ENCODE data around the gene ARMC7. TPM values are rescaled to one million over a fixed set of nuclear protein-coding genes. Genes with fewer than 3 reads are reported as not detected.

ARMC7 gene
- total RNA-seq, 4 donors from 2014 or later, result 4.1 to 27.0 (median 24.1) TPM

DNA sequence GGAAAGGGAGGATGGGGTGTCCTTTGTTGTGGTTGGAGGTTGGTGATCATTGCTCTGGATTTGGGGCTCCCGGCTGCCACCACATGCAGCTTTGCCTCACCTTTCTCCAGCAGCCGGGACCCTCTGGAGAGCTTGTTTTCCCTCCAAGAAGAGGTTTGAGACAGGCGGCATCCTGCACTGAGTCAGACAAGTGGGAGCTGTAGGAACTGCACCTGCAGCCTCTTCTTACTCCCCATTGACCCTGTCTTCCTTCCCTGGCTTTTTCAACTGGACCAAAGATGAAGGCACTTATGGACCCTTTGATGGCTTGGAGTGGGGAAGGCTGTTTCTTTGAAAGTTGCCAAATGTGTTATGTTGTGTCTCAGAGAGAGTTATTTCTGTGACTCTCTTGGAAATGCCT, 46.1 kb upstream of the ARMC7 start:
- Histone ChIP-seq H3K4me1 (peaks cover 0 to 6% (median 0%) of the 10 kb centered on the region in 4 donors), H3K4me3 (no peak overlapping the region), H3K36me3 (peaks cover 0 to 54% (median 0%) of the 10 kb centered on the region in 3 donors), H3K9me3 (no peaks in the 10 kb centered on the region), H3K27me3 (no peaks in the 10 kb centered on the region), H3K27ac (no peak overlapping the region)
- no peak for TF ChIP-seq POLR2A (IDR thresholded peaks at IDR 0.05)
- TF ChIP-seq, protein P1, sequence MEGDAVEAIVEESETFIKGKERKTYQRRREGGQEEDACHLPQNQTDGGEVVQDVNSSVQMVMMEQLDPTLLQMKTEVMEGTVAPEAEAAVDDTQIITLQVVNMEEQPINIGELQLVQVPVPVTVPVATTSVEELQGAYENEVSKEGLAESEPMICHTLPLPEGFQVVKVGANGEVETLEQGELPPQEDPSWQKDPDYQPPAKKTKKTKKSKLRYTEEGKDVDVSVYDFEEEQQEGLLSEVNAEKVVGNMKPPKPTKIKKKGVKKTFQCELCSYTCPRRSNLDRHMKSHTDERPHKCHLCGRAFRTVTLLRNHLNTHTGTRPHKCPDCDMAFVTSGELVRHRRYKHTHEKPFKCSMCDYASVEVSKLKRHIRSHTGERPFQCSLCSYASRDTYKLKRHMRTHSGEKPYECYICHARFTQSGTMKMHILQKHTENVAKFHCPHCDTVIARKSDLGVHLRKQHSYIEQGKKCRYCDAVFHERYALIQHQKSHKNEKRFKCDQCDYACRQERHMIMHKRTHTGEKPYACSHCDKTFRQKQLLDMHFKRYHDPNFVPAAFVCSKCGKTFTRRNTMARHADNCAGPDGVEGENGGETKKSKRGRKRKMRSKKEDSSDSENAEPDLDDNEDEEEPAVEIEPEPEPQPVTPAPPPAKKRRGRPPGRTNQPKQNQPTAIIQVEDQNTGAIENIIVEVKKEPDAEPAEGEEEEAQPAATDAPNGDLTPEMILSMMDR (IDR thresholded peaks at IDR 0.05), result no peak
- DNase-seq, result no peak

- peaks cover 0 to 54% (median 0%) of the 10 kb centered on the region in 3 donors for H3K36me3 ChIP-seq
- no peak for DNase-seq
- TF ChIP-seq, protein P1 (IDR thresholded peaks at IDR 0.05), result no peak
- no peak for TF ChIP-seq POLR2A (IDR thresholded peaks at IDR 0.05)
- no peaks in the 10 kb centered on the region for H3K27me3 ChIP-seq
- H3K4me3 ChIP-seq, result no peak overlapping the region
- no peaks in the 10 kb centered on the region for H3K9me3 ChIP-seq
- no peak overlapping the region for H3K27ac ChIP-seq
- H3K4me1 ChIP-seq, result peaks cover 0 to 6% (median 0%) of the 10 kb centered on the region in 4 donors
Measured at GRCh38 chr17:75064040-75064439, 45.7 kb upstream of the ARMC7 start.

DNA sequence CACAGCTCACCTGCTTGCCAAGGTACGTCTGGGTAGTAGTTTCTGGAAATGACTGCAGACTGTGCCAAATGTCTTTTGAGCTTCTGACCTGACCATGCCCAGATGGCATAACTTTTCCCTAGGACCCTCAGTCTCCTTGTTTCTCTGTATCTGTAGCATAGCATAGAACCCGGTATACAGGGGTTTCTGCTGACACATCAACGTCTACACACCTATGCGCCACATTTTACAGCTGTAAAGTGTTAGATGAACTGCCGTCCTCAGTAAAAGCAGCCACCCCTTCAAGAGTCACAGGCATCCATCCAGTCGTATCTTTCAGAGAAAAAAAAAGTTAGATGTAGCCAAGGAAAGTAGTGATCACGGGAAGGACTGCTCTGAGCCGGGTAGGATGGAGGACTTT, 45.3 kb upstream of the ARMC7 start:
- TF ChIP-seq POLR2A (IDR thresholded peaks at IDR 0.05), result no peak
- TF ChIP-seq, protein P1 (IDR thresholded peaks at IDR 0.05), result no peak
- Histone ChIP-seq H3K36me3 (peaks cover 0 to 51% (median 0%) of the 10 kb centered on the region in 3 donors), H3K27ac (no peak overlapping the region), H3K4me3 (no peak overlapping the region), H3K9me3 (no peaks in the 10 kb centered on the region), H3K27me3 (no peaks in the 10 kb centered on the region), H3K4me1 (peaks cover 0 to 4% (median 0%) of the 10 kb centered on the region in 4 donors)
- no peak for DNase-seq

DNA sequence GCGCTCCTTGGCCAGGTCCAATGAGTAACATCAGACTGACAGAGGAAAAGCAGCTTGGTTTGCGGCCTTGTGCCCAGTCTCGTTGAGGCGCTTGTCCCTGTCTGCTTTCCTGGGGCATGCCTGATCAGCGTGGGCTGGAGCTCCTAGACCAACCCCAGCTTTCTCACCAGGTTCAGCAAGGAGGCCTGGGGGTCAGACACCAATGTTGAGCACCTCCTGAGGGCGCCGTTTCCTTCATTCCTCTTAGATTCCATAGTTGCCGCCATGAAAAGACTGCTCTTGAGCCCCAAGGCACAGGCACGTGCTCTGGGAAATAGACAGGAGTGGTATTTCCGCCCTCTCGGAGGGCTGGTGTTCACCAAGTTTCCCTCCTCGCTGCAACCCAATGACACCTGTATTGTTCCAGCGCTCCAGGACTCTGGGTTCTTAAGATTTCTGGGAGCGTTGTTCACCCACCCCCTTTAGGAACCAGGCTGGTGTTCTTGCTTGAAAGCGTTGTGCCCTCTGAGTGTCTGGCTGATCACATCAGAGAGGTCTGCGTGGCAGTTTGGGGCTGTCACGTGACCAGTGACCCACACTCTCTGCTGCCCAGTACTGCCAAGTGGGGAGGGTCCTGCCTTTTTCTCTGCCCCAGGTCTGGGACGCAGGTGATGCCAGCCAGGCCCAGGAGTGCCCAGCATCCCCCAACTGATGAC, 44.8 kb upstream of the ARMC7 start:
- TF ChIP-seq, protein P1 (IDR thresholded peaks at IDR 0.05), result no peak
- TF ChIP-seq POLR2A (IDR thresholded peaks at IDR 0.05), result no peak
- H3K36me3 ChIP-seq, result peaks cover 0 to 46% (median 0%) of the 10 kb centered on the region in 3 donors

GRCh38 chr17:75065562-75066151, 44.1 kb upstream of the ARMC7 start:
- TF ChIP-seq, protein P1 (IDR thresholded peaks at IDR 0.05), result no peak
- DNase-seq, result no peak
- no peaks in the 10 kb centered on the region for H3K27me3 ChIP-seq
- H3K9me3 ChIP-seq, result no peaks in the 10 kb centered on the region
- H3K36me3 ChIP-seq, result peaks cover 0 to 43% (median 0%) of the 10 kb centered on the region in 3 donors
- H3K4me1 ChIP-seq, result no peaks in the 10 kb centered on the region
- peak overlapping the region in 1 of 4 donors; percentile 27 for H3K27ac ChIP-seq
- no peak overlapping the region for H3K4me3 ChIP-seq

More for the DNA sequence above, 44.8 kb upstream of the ARMC7 start:
- Histone ChIP-seq H3K4me1 (no peaks in the 10 kb centered on the region), H3K27ac (peak overlapping the region in 1 of 4 donors; percentile 27), H3K9me3 (no peaks in the 10 kb centered on the region), H3K4me3 (no peak overlapping the region), H3K27me3 (no peaks in the 10 kb centered on the region)
- DNase-seq, result no peak

Measured in Peyer's patch (tissue), 4 donors.